Tibial nerve (tissue), 4 donors: Measurements from ENCODE around the gene GFPT2. TPM values are rescaled to one million over a fixed set of nuclear protein-coding genes. Genes with fewer than 3 reads are reported as not detected.

Experiments
- DNase-seq, 2 donors: peaks; one replicate each; pipeline ENCODE4 v3.0.0-alpha.2; 2019; ENCODE audit warnings: low spot score in 2 of 2
- H3K27ac ChIP-seq, 4 donors: fragments of 200-600 bp; sonication (generic) in 3 of 4; one replicate each; pipeline ENCODE4 v1.5.1; 2017 to 2019; ENCODE audit warnings: mild to moderate bottlenecking in 1 of 4
- H3K27me3 ChIP-seq, 2 donors: fragments of 200-600 bp; sonication (generic) in 1 of 2; one replicate each; pipeline versions ENCODE4 v1.5.1 to v1.6.0; 2017 to 2019
- H3K36me3 ChIP-seq, 3 donors: fragments of 200-600 bp; sonication (generic); one replicate each; pipeline ENCODE4 v1.5.1; 2018 to 2019
- H3K4me1 ChIP-seq, 4 donors: fragments of 200-600 bp; sonication (generic) in 3 of 4; one replicate each; pipeline ENCODE4 v1.5.1; 2017 to 2019
- H3K4me3 ChIP-seq, 4 donors: fragments of 200-600 bp; sonication (generic) in 3 of 4; one replicate each; pipeline ENCODE4 v1.5.1; 2017 to 2019; ENCODE audit warnings: mild to moderate bottlenecking in 1 of 4, moderate library complexity in 1 of 4
- H3K9me3 ChIP-seq, 4 donors: fragments of 200-600 bp; sonication (generic) in 3 of 4; one replicate each; pipeline ENCODE4 v1.5.1; 2017 to 2019
- CTCF ChIP-seq, 5 experiments: fragments of 200-600 bp in 3 of 5; fragments of 450-650 bp in 2 of 5; sonication (generic) in 3 of 5; IDR thresholded peaks; one replicate each; pipeline ENCODE4 v1.5.1; 2016 to 2019; ENCODE audit warnings: antibody characterized with exemption in 5 of 5, mild to moderate bottlenecking in 3 of 5, moderate library complexity in 2 of 5
- EP300 ChIP-seq, 2 donors: sonication (generic); formaldehyde crosslinking; IDR thresholded peaks; one replicate each; pipeline ENCODE4 v1.6.1; 2017; ENCODE audit warnings: antibody characterized with exemption in 2 of 2, mild to moderate bottlenecking in 1 of 2
- POLR2A ChIP-seq, 2 donors: fragments of 450-650 bp; IDR thresholded peaks; one replicate each; pipeline ENCODE4 v1.6.1; 2017; ENCODE audit warnings: antibody characterized with exemption in 2 of 2, mild to moderate bottlenecking in 2 of 2, moderate library complexity in 2 of 2
- WGBS, 2 donors: methylation state at CpG; one replicate each; pipeline ENCODE4 v1.1.5; 2018; 5-methylcytosine and 5-hydroxymethylcytosine counted together
- total RNA-seq, 4 donors: library from RNA; depleted of rRNA; stranded (reverse); fragments of >200 nt; gene quantifications; one replicate each; pipeline ENCODE4 v1.1.0, GENCODE V29; 2016

The GFPT2 gene
- total RNA-seq, 4 donors from 2014 or later: 36.1 to 64.5 (median 49.2) TPM

GRCh38 chr5:180378438-180379344 lies 25.6 kb upstream of the GFPT2 start:
- no peak for DNase-seq
- Histone ChIP-seq H3K27me3 (no peaks in the 10 kb centered on the region), H3K36me3 (no peaks in the 10 kb centered on the region), H3K4me3 (no peak overlapping the region), H3K9me3 (no peaks in the 10 kb centered on the region), H3K4me1 (no peaks in the 10 kb centered on the region), H3K27ac (no peak overlapping the region)
- TF ChIP-seq EP300 (IDR thresholded peaks at IDR 0.05) (no peak), POLR2A (IDR thresholded peaks at IDR 0.05) (no peak), CTCF (IDR thresholded peaks at IDR 0.05) (no peak)
- WGBS, 2 donors: 83 to 85% methylated on average over 9 of the region's 9 CpGs

GRCh38 chr5:180377556-180378197 lies 24.5 kb upstream of the GFPT2 start:
- 77 to 79% methylated on average over 13 of the region's 13 CpGs for WGBS, 2 donors
- TF ChIP-seq EP300 (IDR thresholded peaks at IDR 0.05) (no peak), CTCF (IDR thresholded peaks at IDR 0.05) (no peak), POLR2A (IDR thresholded peaks at IDR 0.05) (no peak)
- DNase-seq: no peak
- Histone ChIP-seq H3K27ac (no peak overlapping the region), H3K4me1 (no peaks in the 10 kb centered on the region), H3K9me3 (no peaks in the 10 kb centered on the region), H3K27me3 (no peaks in the 10 kb centered on the region), H3K36me3 (no peaks in the 10 kb centered on the region), H3K4me3 (no peak overlapping the region)

GRCh38 chr5:180376511-180376910 lies 23.4 kb upstream of the GFPT2 start:
- DNase-seq: no peak
- 76 to 87% methylated on average over 6 of the region's 6 CpGs for WGBS, 2 donors
- no peak overlapping the region for H3K4me3 ChIP-seq
- no peak for TF ChIP-seq EP300 (IDR thresholded peaks at IDR 0.05)
- no peak for TF ChIP-seq POLR2A (IDR thresholded peaks at IDR 0.05)
- TF ChIP-seq CTCF (IDR thresholded peaks at IDR 0.05): no peak
- no peaks in the 10 kb centered on the region for H3K27me3 ChIP-seq
- H3K36me3 ChIP-seq: no peaks in the 10 kb centered on the region
- H3K4me1 ChIP-seq: no peaks in the 10 kb centered on the region
- H3K27ac ChIP-seq: no peak overlapping the region
- H3K9me3 ChIP-seq: no peaks in the 10 kb centered on the region

GRCh38 chr5:180375955-180376354 lies 22.8 kb upstream of the GFPT2 start:
- 83 to 95% methylated on average over 8 of the region's 8 CpGs for WGBS, 2 donors
- no peak overlapping the region for H3K27ac ChIP-seq
- H3K27me3 ChIP-seq: no peaks in the 10 kb centered on the region
- no peak for TF ChIP-seq POLR2A (IDR thresholded peaks at IDR 0.05)
- TF ChIP-seq CTCF (IDR thresholded peaks at IDR 0.05): no peak
- no peak for TF ChIP-seq EP300 (IDR thresholded peaks at IDR 0.05)
- no peaks in the 10 kb centered on the region for H3K9me3 ChIP-seq
- peaks cover 0 to under 1% (median 0%) of the 10 kb centered on the region in 4 donors for H3K4me1 ChIP-seq
- no peaks in the 10 kb centered on the region for H3K36me3 ChIP-seq
- H3K4me3 ChIP-seq: no peak overlapping the region
- no peak for DNase-seq

- WGBS, 2 donors: 84 to 86% methylated on average over 9 of the region's 9 CpGs
Measured at GRCh38 chr5:180375291-180375690, 22.2 kb upstream of the GFPT2 start.

More at GRCh38 chr5:180375291-180375690, 22.2 kb upstream of the GFPT2 start:
- TF ChIP-seq CTCF (IDR thresholded peaks at IDR 0.05): no peak
- TF ChIP-seq EP300 (IDR thresholded peaks at IDR 0.05): no peak
- TF ChIP-seq POLR2A (IDR thresholded peaks at IDR 0.05): no peak
- no peak overlapping the region for H3K27ac ChIP-seq
- H3K4me3 ChIP-seq: no peak overlapping the region
- no peaks in the 10 kb centered on the region for H3K36me3 ChIP-seq
- H3K4me1 ChIP-seq: peaks cover 0 to 5% (median 0%) of the 10 kb centered on the region in 4 donors
- DNase-seq: no peak
- no peaks in the 10 kb centered on the region for H3K9me3 ChIP-seq
- no peaks in the 10 kb centered on the region for H3K27me3 ChIP-seq
